Lower lobe of right lung (tissue), 2 donors: ENCODE results near the gene BZW2. TPM values are rescaled to one million over a fixed set of nuclear protein-coding genes. Genes with fewer than 3 reads are reported as not detected.

Source experiments
- ATAC-seq, 2 donors: fragments of 200-7000 bp; cut with Tn5 transposase; one replicate each; pipeline ENCODE4 v1.9.1; 2020 to 2022; ENCODE audit warnings: mild to moderate bottlenecking in 2 of 2, moderate library complexity in 2 of 2
- DNase-seq: peaks from one replicate; pipeline ENCODE4 v3.0.0-alpha.2; 2020
- H3K27ac ChIP-seq: fragments of 200-600 bp; one replicate; pipeline ENCODE4 v1.8.0; 2022
- H3K27me3 ChIP-seq: fragments of 200-600 bp; one replicate; pipeline ENCODE4 v1.8.0; 2022; ENCODE audit warnings: low read depth
- H3K36me3 ChIP-seq: fragments of 200-600 bp; one replicate; pipeline ENCODE4 v1.8.0; 2022; ENCODE audit warnings: mild to moderate bottlenecking
- H3K4me1 ChIP-seq: fragments of 200-600 bp; one replicate; pipeline ENCODE4 v1.8.0; 2022
- H3K4me3 ChIP-seq: fragments of 200-600 bp; one replicate; pipeline ENCODE4 v1.8.0; 2022; ENCODE audit warnings: mild to moderate bottlenecking
- H3K9me3 ChIP-seq: fragments of 200-600 bp; one replicate; pipeline ENCODE4 v1.8.0; 2022
- intact Hi-C: fragments of 100-400 bp; cut with DNase I; formaldehyde crosslinking; loops from one replicate; pipeline ENCODE4 v1.11.0; 2022
- total RNA-seq: library from RNA; stranded (reverse); fragmentation: NEBNext Ultra II Directional; extraction: Animal tissue kit (Norgen Biotek cat#: 25700); gene quantifications from one replicate; pipeline ENCODE4 v1.2.1, GENCODE V29; 2021
- TF ChIP-seq, protein P1 (sequence below): fragments of 200-600 bp; IDR thresholded peaks from one replicate; pipeline ENCODE4 v1.8.0; 2022; ENCODE audit warnings: antibody characterized with exemption, mild to moderate bottlenecking
- donor health status: DM: no; HTN: yes; CAD: no; lungs with severe emphysema.

Gene BZW2
- total RNA-seq, 1 donor from 2014 or later, result 24.6 TPM

DNA sequence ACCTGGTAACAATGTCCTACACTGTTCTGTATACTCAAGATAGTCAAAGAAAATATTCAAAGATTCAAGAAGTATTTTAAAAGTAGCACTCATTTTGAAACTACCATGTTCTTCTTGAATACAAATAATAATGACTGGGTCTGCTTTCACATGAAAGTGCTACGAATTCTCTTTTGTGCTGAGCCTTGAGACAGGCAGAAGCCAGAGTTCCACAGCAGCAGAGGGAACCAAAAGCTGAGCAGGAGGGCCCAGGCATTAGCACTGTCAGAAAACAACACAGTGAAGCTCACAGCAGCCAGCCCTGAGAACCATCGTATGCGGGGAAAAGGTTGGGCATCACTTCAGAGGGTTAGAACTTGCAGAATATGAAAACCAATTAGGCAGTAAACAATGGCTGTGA, 39.3 kb upstream of the BZW2 start:
- ATAC-seq, result peak in 1 of 2 donors; percentile 43
- no peak overlapping the region for H3K27ac ChIP-seq

GRCh38 chr7:16609842-16610450, 36.0 kb upstream of the BZW2 start:
- Histone ChIP-seq H3K36me3 (peaks cover 48% of the 10 kb centered on the region), H3K9me3 (no peaks in the 10 kb centered on the region), H3K27me3 (no peaks in the 10 kb centered on the region), H3K4me3 (no peak overlapping the region), H3K27ac (no peak overlapping the region), H3K4me1 (no peaks in the 10 kb centered on the region)
- TF ChIP-seq, protein P1, sequence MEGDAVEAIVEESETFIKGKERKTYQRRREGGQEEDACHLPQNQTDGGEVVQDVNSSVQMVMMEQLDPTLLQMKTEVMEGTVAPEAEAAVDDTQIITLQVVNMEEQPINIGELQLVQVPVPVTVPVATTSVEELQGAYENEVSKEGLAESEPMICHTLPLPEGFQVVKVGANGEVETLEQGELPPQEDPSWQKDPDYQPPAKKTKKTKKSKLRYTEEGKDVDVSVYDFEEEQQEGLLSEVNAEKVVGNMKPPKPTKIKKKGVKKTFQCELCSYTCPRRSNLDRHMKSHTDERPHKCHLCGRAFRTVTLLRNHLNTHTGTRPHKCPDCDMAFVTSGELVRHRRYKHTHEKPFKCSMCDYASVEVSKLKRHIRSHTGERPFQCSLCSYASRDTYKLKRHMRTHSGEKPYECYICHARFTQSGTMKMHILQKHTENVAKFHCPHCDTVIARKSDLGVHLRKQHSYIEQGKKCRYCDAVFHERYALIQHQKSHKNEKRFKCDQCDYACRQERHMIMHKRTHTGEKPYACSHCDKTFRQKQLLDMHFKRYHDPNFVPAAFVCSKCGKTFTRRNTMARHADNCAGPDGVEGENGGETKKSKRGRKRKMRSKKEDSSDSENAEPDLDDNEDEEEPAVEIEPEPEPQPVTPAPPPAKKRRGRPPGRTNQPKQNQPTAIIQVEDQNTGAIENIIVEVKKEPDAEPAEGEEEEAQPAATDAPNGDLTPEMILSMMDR, result no peak
- no peak for DNase-seq
- intact Hi-C loops, result no loop called here
- ATAC-seq, result peak; percentile 67 to 70

More for the DNA sequence above, 39.3 kb upstream of the BZW2 start:
- no peaks in the 10 kb centered on the region for H3K9me3 ChIP-seq
- H3K27me3 ChIP-seq, result no peaks in the 10 kb centered on the region
- no peak overlapping the region for H3K4me3 ChIP-seq
- DNase-seq, result no peak
- TF ChIP-seq, protein P1, result no peak
- H3K36me3 ChIP-seq, result peaks cover 60% of the 10 kb centered on the region
- intact Hi-C loops, result no loop called here
- H3K4me1 ChIP-seq, result no peaks in the 10 kb centered on the region

DNA sequence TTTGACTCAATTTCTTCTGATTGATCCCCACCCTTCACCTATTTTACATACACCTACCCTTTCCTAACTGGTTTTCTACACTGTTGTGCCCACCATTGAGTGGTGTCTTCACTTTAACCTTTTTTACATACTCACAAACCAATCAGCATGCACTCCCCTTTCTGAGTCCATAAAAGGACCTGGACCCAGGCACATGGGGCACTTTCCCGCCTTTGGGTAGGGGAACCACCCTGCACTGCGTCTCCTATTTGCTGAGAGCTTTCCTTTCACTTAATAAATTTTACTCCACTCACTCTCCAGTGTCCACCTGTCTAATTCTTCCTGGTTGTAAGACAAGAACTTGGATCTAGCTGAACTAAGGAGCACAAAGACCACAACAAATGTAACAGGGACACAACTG, 34.3 kb upstream of the BZW2 start:
- TF ChIP-seq, protein P1, result no peak
- DNase-seq (no peak), ATAC-seq (no peak)
- Histone ChIP-seq H3K27ac (no peak overlapping the region), H3K4me3 (no peak overlapping the region), H3K36me3 (peaks cover 57% of the 10 kb centered on the region), H3K4me1 (no peaks in the 10 kb centered on the region), H3K9me3 (no peaks in the 10 kb centered on the region), H3K27me3 (no peaks in the 10 kb centered on the region)
- intact Hi-C loops, result no loop called here

- no peaks in the 10 kb centered on the region for H3K27me3 ChIP-seq
- H3K9me3 ChIP-seq, result no peaks in the 10 kb centered on the region
- peaks cover 64% of the 10 kb centered on the region for H3K36me3 ChIP-seq
- no peak for ATAC-seq
- no peak for DNase-seq
- TF ChIP-seq, protein P1, result no peak
- H3K4me1 ChIP-seq, result no peaks in the 10 kb centered on the region
- intact Hi-C loops, result no loop called here
- H3K27ac ChIP-seq, result no peak overlapping the region
- H3K4me3 ChIP-seq, result no peak overlapping the region
These were observed 30.8 kb upstream of the BZW2 start for GRCh38 chr7:16615228-16615627.

DNA sequence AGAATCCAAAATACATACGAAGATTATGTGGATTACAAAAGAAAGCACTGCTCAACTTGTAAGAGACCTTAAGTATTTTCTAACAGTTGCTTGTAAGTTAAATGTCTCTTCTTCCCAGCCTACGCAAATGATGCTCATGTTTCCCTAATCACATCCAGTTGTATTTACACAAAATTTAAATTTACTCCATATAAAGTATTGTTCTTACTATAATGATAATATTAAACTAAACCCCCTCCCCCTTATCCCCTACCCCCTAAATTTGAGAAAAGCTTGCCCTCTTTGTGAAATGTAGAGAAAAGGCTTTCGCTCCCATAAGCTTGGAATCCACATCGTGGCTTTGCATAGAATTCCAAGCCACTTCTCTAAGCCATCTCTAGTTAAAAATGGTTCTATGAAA, 29.9 kb upstream of the BZW2 start:
- no peak for DNase-seq
- Histone ChIP-seq H3K36me3 (peaks cover 57% of the 10 kb centered on the region), H3K9me3 (no peaks in the 10 kb centered on the region), H3K27ac (no peak overlapping the region), H3K4me1 (no peaks in the 10 kb centered on the region), H3K4me3 (no peak overlapping the region), H3K27me3 (no peaks in the 10 kb centered on the region)
- intact Hi-C loops, result no loop called here
- TF ChIP-seq, protein P1, result no peak
- no peak for ATAC-seq
